GM23338 (cell line): ENCODE results near the gene PIK3R5. TPM values are rescaled to one million over a fixed set of nuclear protein-coding genes. Genes with fewer than 3 reads are reported as not detected.

Source experiments
- ATAC-seq: fragments of 200-7000 bp; cut with Tn5 transposase; 3 replicates; pipeline ENCODE4 v1.9.1; 2020
- DNase-seq: peaks from one replicate; pipeline ENCODE4 v3.0.0-alpha.2; 2015; ENCODE audit warnings: low spot score
- H2AFZ ChIP-seq: fragments of 200-600 bp; sonication (generic); 2 replicates; pipeline ENCODE4 v1.8.0; 2016; ENCODE audit warnings: antibody characterized with exemption, mild to moderate bottlenecking, moderate library complexity
- H3F3A ChIP-seq: fragments of 200-600 bp; sonication (generic); replicated peaks from 2 replicates; pipeline ENCODE4 v1.8.0; 2017; ENCODE audit warnings: antibody characterized with exemption, mixed run types, low read depth
- H3K27ac ChIP-seq: fragments of 200-600 bp; sonication (generic); 2 replicates; pipeline ENCODE4 v1.6.1; 2016; ENCODE audit warnings: low read depth
- H3K27me3 ChIP-seq: fragments of 200-600 bp; sonication (generic); 2 replicates; pipeline ENCODE4 v1.8.0; 2016; ENCODE audit warnings: mild to moderate bottlenecking, mixed run types, moderate library complexity; ENCODE audit not compliant: insufficient read depth
- H3K36me3 ChIP-seq: fragments of 200-600 bp; sonication (generic); 2 replicates; pipeline ENCODE4 v1.8.0; 2016; ENCODE audit warnings: mild to moderate bottlenecking; ENCODE audit not compliant: insufficient read depth
- H3K4me1 ChIP-seq: fragments of 200-600 bp; sonication (generic); 2 replicates; pipeline ENCODE4 v1.8.0; 2016; ENCODE audit warnings: mild to moderate bottlenecking, moderate library complexity; ENCODE audit not compliant: insufficient read depth
- H3K4me2 ChIP-seq: fragments of 200-600 bp; sonication (generic); 2 replicates; pipeline ENCODE4 v1.7.1; 2017; ENCODE audit warnings: mixed run types
- H3K4me3 ChIP-seq: fragments of 200-600 bp; sonication (generic); 2 replicates; pipeline ENCODE4 v1.6.1; 2016; ENCODE audit warnings: mixed run types
- H3K79me2 ChIP-seq: fragments of 200-600 bp; sonication (generic); replicated peaks from 2 replicates; pipeline ENCODE4 v1.8.0; 2017; ENCODE audit warnings: mild to moderate bottlenecking; ENCODE audit not compliant: insufficient read depth
- H3K9me2 ChIP-seq: fragments of 200-600 bp; sonication (generic); 2 replicates; pipeline ENCODE4 v1.8.0; 2017; ENCODE audit not compliant: insufficient read depth
- H4K20me1 ChIP-seq: fragments of 200-600 bp; sonication (generic); replicated peaks from 2 replicates; pipeline ENCODE4 v1.8.0; 2017; ENCODE audit warnings: mild to moderate bottlenecking; ENCODE audit not compliant: insufficient read depth
- H3K27ac Mint-ChIP-seq: 2 replicates; pipeline ENCODE4 v1.8.0; 2020; ENCODE audit warnings: inconsistent platforms, mild to moderate bottlenecking, moderate library complexity, mixed read lengths
- H3K27me3 Mint-ChIP-seq: 3 replicates; pipeline ENCODE4 v1.8.0; 2022; ENCODE audit warnings: low read depth, mild to moderate bottlenecking, moderate library complexity, mixed read lengths, inconsistent platforms; ENCODE audit not compliant: insufficient read depth, poor library complexity
- H3K36me3 Mint-ChIP-seq: 3 replicates; pipeline ENCODE4 v1.8.0; 2021; ENCODE audit warnings: low read depth, mild to moderate bottlenecking, inconsistent platforms, moderate library complexity, mixed read lengths
- H3K4me1 Mint-ChIP-seq: 3 replicates; pipeline ENCODE4 v1.8.0; 2020; ENCODE audit warnings: mild to moderate bottlenecking, inconsistent platforms, mixed read lengths
- H3K4me3 Mint-ChIP-seq: 3 replicates; pipeline ENCODE4 v1.8.0; 2021; ENCODE audit warnings: moderate library complexity, mild to moderate bottlenecking, inconsistent platforms, mixed read lengths
- H3K9me3 Mint-ChIP-seq: 3 replicates; pipeline ENCODE4 v1.8.0; 2020; ENCODE audit warnings: moderate library complexity, mild to moderate bottlenecking, inconsistent platforms, mixed read lengths
- CREB1 ChIP-seq: fragments of 250-450 bp; sonication (Bioruptor Pico); IDR thresholded peaks from 2 replicates; pipeline ENCODE4 v1.5.0; 2020; ENCODE audit warnings: low read depth, mild to moderate bottlenecking, moderate library complexity
- ETS1 ChIP-seq: IDR thresholded peaks from 2 replicates; pipeline ENCODE4 v1.6.1; 2016; ENCODE audit warnings: antibody characterized with exemption
- EZH2phosphoT487 ChIP-seq: fragments of 200-600 bp; sonication (generic); IDR thresholded peaks from one replicate; pipeline ENCODE4 v1.8.1; 2018; ENCODE audit warnings: antibody characterized with exemption; ENCODE audit not compliant: unreplicated experiment
- JUNB ChIP-seq: IDR thresholded peaks from one replicate; pipeline ENCODE4 v1.6.1; 2016; ENCODE audit warnings: antibody characterized with exemption; ENCODE audit not compliant: unreplicated experiment
- NANOG ChIP-seq: IDR thresholded peaks from 2 replicates; pipeline ENCODE4 v1.6.1; 2016; ENCODE audit warnings: antibody characterized with exemption, borderline replicate concordance
- ZNF114 ChIP-seq: fragments of 250-450 bp; sonication (Bioruptor Pico); IDR thresholded peaks from 2 replicates; pipeline ENCODE4 v1.5.0; 2020; ENCODE audit warnings: mild to moderate bottlenecking, moderate library complexity
- ZNF331 ChIP-seq: fragments of 250-450 bp; sonication (Bioruptor Pico); IDR thresholded peaks from 2 replicates; pipeline ENCODE4 v1.5.0; 2020; ENCODE audit warnings: low read depth, mild to moderate bottlenecking, moderate library complexity
- polyA plus RNA-seq: library from polyadenylated mRNA; unstranded; fragments of >200 nt; fragmentation: Nextera tagmentation; extraction: Ambion mirVana; gene quantifications from 2 replicates; pipeline ENCODE4 v1.2.1, GENCODE V29; 2016
- total RNA-seq: library from RNA; depleted of rRNA; stranded (reverse); fragments of >200 nt; shearing (Covaris generic); gene quantifications from 2 replicates; pipeline ENCODE4 v1.2.3, GENCODE V29; 2014
- TF ChIP-seq, protein P1 (sequence below): fragments of 250-450 bp; sonication (Bioruptor Pico); IDR thresholded peaks from 2 replicates; pipeline ENCODE4 v1.5.0; 2020; ENCODE audit warnings: mild to moderate bottlenecking, moderate library complexity

PIK3R5 gene
- total and polyA plus RNA-seq, 2 experiments from 2014 or later, result 1.7 to 9.4 TPM

DNA sequence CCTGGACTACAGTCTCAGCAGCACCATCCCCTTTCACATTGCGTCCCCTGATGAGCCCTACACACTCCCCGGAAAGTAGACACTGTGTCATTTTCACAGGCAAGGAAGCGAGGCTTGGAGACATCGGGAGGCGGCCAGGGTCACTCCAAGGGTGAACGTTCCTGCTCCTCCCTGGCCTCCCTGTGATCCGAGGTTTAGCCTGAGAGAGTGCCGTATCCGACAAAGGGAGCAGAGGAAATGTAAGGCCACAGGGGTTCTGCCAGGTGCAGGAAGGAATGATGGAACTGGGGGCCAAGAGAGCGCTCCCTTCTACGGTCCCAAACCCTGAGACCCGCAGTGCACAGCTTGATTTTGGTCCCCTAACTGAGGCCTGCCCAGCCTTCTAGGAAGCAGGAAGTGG lies 90.1 kb downstream of the PIK3R5 start (continued):
- TF ChIP-seq, protein P1, sequence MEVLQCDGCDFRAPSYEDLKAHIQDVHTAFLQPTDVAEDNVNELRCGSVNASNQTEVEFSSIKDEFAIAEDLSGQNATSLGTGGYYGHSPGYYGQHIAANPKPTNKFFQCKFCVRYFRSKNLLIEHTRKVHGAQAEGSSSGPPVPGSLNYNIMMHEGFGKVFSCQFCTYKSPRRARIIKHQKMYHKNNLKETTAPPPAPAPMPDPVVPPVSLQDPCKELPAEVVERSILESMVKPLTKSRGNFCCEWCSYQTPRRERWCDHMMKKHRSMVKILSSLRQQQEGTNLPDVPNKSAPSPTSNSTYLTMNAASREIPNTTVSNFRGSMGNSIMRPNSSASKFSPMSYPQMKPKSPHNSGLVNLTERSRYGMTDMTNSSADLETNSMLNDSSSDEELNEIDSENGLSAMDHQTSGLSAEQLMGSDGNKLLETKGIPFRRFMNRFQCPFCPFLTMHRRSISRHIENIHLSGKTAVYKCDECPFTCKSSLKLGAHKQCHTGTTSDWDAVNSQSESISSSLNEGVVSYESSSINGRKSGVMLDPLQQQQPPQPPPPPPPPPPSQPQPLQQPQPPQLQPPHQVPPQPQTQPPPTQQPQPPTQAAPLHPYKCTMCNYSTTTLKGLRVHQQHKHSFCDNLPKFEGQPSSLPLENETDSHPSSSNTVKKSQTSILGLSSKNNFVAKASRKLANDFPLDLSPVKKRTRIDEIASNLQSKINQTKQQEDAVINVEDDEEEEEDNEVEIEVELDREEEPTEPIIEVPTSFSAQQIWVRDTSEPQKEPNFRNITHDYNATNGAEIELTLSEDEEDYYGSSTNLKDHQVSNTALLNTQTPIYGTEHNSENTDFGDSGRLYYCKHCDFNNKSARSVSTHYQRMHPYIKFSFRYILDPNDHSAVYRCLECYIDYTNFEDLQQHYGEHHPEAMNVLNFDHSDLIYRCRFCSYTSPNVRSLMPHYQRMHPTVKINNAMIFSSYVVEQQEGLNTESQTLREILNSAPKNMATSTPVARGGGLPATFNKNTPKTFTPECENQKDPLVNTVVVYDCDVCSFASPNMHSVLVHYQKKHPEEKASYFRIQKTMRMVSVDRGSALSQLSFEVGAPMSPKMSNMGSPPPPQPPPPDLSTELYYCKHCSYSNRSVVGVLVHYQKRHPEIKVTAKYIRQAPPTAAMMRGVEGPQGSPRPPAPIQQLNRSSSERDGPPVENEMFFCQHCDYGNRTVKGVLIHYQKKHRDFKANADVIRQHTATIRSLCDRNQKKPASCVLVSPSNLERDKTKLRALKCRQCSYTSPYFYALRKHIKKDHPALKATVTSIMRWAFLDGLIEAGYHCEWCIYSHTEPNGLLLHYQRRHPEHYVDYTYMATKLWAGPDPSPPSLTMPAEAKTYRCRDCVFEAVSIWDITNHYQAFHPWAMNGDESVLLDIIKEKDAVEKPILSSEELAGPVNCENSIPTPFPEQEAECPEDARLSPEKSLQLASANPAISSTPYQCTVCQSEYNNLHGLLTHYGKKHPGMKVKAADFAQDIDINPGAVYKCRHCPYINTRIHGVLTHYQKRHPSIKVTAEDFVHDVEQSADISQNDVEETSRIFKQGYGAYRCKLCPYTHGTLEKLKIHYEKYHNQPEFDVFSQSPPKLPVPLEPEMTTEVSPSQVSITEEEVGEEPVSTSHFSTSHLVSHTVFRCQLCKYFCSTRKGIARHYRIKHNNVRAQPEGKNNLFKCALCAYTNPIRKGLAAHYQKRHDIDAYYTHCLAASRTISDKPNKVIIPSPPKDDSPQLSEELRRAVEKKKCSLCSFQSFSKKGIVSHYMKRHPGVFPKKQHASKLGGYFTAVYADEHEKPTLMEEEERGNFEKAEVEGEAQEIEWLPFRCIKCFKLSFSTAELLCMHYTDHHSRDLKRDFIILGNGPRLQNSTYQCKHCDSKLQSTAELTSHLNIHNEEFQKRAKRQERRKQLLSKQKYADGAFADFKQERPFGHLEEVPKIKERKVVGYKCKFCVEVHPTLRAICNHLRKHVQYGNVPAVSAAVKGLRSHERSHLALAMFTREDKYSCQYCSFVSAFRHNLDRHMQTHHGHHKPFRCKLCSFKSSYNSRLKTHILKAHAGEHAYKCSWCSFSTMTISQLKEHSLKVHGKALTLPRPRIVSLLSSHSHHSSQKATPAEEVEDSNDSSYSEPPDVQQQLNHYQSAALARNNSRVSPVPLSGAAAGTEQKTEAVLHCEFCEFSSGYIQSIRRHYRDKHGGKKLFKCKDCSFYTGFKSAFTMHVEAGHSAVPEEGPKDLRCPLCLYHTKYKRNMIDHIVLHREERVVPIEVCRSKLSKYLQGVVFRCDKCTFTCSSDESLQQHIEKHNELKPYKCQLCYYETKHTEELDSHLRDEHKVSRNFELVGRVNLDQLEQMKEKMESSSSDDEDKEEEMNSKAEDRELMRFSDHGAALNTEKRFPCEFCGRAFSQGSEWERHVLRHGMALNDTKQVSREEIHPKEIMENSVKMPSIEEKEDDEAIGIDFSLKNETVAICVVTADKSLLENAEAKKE, result no peak
- TF ChIP-seq EZH2phosphoT487 (no peak), ETS1 (no peak)

- Histone ChIP-seq H3K27me3 (no peaks in the 10 kb centered on the region), H4K20me1 (no peaks in the 10 kb centered on the region), H3K27ac (no peak overlapping the region), H3K36me3 (no peaks in the 10 kb centered on the region), H3K79me2 (no peaks in the 10 kb centered on the region), H2AFZ (peak overlapping the region; percentile 59), H3K4me2 (no peak overlapping the region), H3K4me1 (peaks cover 13% of the 10 kb centered on the region), H3F3A (no peaks in the 10 kb centered on the region), H3K9me2 (no peaks in the 10 kb centered on the region), H3K4me3 (no peak overlapping the region)
- Mint-ChIP-seq H3K27ac (no peak overlapping the region), H3K27me3 (peaks cover 12% of the 10 kb centered on the region), H3K4me1 (peaks cover 22% of the 10 kb centered on the region), H3K4me3 (no peak overlapping the region), H3K36me3 (no peaks in the 10 kb centered on the region), H3K9me3 (no peaks in the 10 kb centered on the region; the same call in 2 of the 3 replicates)
- DNase-seq (no peak), ATAC-seq (peak; percentile 73)
- no peak for TF ChIP-seq ZNF331 (CRISPR knock-in tag)
- TF ChIP-seq EZH2phosphoT487, result no peak
- no peak for TF ChIP-seq CREB1 (CRISPR knock-in tag)
- TF ChIP-seq JUNB, result no peak
- no peak for TF ChIP-seq NANOG
- no peak for TF ChIP-seq ZNF114
Observed at GRCh38 chr17:8873801-8874715, 91.4 kb downstream of the PIK3R5 start.
